Neutrophil (primary cell): ENCODE data around the gene ACCS.

Experiments
- H3K27ac ChIP-seq: fragments of 200-600 bp; sonication (generic); 2 replicates; pipeline ENCODE4 v1.5.1; 2016; ENCODE audit warnings: mild to moderate bottlenecking, moderate library complexity
- H3K27me3 ChIP-seq: fragments of 200-600 bp; sonication (generic); 2 replicates; pipeline ENCODE4 v1.6.0; 2016; ENCODE audit warnings: mild to moderate bottlenecking
- H3K36me3 ChIP-seq: fragments of 200-600 bp; sonication (generic); 2 replicates; pipeline ENCODE4 v1.5.1; 2017
- H3K4me1 ChIP-seq, 2 experiments: fragments of 200-600 bp in 1 of 2; sonication (generic) in 1 of 2; 1 replicate in 1 of 2; 2 replicates in 1 of 2; pipeline versions ENCODE4 v1.5.1 to v1.6.1; 2013 to 2016; ENCODE audit warnings: low read depth in 1 of 2, low read length in 1 of 2, mild to moderate bottlenecking in 1 of 2, moderate library complexity in 1 of 2; ENCODE audit not compliant: control insufficient read depth in 1 of 2, insufficient read depth in 1 of 2
- H3K4me3 ChIP-seq, 2 experiments: fragments of 200-600 bp in 1 of 2; sonication (generic) in 1 of 2; 1 replicate in 1 of 2; 2 replicates in 1 of 2; pipeline ENCODE4 v1.5.1; 2013 to 2016; ENCODE audit warnings: low read depth in 1 of 2, low read length in 1 of 2, mild to moderate bottlenecking in 1 of 2, moderate library complexity in 1 of 2
- H3K9me3 ChIP-seq: fragments of 200-600 bp; sonication (generic); 2 replicates; pipeline ENCODE4 v1.5.1; 2016
- TF ChIP-seq, protein P1 (sequence below): fragments of 200-600 bp; sonication (generic); IDR thresholded peaks from 2 replicates; pipeline ENCODE4 v1.5.1; 2016; ENCODE audit warnings: antibody characterized with exemption

The ACCS gene

DNA sequence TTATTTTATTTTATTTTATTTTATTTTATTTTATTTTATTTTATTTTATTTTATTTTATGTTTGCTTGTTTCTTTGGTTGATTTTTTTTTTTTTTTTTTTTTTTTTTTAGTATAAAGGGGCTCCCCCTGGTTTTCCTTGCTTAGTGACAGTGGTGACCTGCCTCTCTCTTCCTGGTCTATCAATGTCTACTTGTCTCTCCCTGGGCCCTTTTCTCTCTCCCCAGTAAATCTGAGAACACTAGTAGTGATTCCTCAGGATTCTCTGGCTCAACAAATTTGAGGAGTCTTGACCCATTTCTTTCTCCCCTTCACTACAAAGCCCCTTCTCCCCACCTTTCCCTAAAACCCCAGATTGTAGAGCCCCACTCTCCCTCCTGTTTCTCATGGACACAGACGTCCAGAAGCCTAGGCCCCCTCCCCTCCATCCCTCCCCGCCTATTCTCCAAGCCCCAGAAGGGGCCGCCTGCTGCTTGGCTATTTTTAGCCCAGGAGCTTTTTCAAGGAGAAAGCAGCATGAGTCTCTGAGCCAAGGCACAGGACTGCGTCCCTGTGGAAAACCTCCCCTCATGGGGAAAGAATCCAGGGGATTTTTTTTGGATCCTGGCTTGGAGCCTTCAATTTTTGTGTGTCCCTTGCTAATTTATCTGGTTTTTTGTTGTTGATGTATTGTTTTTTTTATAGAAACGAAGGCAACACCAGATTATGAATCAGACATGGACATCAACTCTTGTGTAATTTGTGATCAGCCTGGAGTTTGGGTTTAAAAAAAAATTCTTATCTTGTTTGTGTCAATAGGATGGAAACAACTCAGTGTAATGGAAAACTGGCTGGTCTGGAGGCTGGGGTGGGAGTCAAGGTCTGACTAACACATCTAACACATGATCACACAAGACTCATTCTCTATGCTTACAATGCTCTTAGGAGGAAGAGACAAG lies 35.8 kb upstream of the ACCS start:
- Histone ChIP-seq H3K27ac (no peak overlapping the region), H3K36me3 (no peaks in the 10 kb centered on the region), H3K27me3 (peaks cover 25% of the 10 kb centered on the region), H3K4me3 (no peak overlapping the region), H3K4me1 (no peaks in the 10 kb centered on the region), H3K9me3 (no peaks in the 10 kb centered on the region)
- TF ChIP-seq, protein P1, sequence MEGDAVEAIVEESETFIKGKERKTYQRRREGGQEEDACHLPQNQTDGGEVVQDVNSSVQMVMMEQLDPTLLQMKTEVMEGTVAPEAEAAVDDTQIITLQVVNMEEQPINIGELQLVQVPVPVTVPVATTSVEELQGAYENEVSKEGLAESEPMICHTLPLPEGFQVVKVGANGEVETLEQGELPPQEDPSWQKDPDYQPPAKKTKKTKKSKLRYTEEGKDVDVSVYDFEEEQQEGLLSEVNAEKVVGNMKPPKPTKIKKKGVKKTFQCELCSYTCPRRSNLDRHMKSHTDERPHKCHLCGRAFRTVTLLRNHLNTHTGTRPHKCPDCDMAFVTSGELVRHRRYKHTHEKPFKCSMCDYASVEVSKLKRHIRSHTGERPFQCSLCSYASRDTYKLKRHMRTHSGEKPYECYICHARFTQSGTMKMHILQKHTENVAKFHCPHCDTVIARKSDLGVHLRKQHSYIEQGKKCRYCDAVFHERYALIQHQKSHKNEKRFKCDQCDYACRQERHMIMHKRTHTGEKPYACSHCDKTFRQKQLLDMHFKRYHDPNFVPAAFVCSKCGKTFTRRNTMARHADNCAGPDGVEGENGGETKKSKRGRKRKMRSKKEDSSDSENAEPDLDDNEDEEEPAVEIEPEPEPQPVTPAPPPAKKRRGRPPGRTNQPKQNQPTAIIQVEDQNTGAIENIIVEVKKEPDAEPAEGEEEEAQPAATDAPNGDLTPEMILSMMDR = no peak

DNA sequence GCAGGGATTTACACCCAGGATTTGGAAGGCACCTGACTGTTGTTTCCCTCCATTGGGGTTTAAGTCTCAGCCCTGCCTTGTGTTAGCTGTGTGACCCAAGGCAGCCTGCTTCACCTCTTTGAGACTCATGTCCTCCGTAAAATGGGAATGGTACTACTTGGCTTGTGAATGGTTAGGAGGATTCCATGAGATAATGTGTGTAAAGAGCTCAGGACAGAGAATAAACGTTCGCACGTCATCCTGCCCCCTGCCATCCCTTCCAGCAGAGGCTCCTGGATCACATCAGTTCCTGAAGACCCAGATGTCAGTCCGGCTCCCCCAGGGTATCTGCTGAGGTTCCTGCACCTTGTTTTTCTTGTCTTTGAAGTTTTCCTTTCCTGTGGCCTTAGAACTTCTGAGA lies 35.1 kb upstream of the ACCS start:
- Histone ChIP-seq H3K4me1 (no peaks in the 10 kb centered on the region), H3K27me3 (peaks cover 18% of the 10 kb centered on the region), H3K27ac (no peak overlapping the region), H3K36me3 (no peaks in the 10 kb centered on the region), H3K9me3 (no peaks in the 10 kb centered on the region), H3K4me3 (no peak overlapping the region)
- TF ChIP-seq, protein P1 = no peak

DNA sequence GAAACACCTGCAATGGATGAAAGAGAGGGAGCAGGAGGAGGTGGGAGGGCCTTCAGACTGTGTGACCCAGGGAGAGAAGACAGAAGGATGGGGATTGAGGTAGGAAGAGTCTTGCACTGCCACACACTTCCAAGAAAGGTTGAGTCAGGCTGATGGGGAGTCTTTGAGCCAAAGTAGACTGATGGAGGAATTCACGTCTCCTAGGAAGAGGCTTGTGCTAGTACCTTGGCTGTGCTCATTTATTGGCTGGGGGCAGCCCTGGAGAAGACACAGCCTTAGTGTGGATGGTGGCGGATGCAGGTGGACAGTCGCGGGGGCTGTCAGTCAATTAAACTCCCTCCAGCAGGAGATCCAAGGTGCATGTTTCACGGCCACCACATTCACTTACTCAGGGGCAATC lies 34.5 kb upstream of the ACCS start:
- no peak overlapping the region for H3K27ac ChIP-seq
- H3K4me1 ChIP-seq = no peaks in the 10 kb centered on the region
- TF ChIP-seq, protein P1 = no peak
- H3K4me3 ChIP-seq = no peak overlapping the region
- peaks cover 18% of the 10 kb centered on the region for H3K27me3 ChIP-seq
- H3K9me3 ChIP-seq = no peaks in the 10 kb centered on the region
- H3K36me3 ChIP-seq = no peaks in the 10 kb centered on the region

DNA sequence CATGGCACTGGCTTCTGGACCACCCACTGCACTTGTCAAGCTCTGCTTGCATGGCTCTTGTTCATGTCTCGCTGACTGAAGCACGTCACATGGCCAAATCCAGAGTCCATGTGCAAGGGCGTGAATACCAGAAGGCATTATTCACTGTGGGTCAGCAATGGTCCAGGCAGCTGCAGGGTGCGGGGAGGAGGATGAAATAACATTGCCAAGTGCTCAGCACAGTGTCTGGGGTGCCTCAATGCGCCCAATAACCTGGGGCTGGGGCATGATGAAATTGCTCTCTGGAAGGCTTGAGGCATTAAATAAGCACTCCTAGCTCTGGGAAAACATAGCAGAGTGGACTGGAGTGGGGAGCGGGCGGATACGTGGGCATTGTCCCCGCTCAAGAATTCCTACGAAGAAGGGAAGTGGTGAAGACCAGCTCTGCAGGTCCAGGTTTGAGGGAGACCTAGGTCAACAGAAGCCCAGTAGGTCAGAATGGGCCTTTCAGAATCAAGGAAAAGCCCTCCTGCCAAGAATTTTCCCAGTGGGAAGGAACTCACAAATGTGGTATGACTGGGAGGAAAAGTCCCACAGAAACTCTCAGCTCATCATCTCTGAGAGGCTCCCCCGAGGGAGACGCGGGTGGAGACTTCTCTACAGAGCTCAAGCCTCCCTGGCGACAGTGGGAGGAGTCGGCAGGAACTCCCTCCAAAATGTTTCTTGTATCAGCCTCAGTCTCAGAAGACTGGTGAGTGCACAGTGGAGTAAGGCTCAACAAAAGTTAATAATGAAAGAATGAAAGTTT lies 33.6 kb upstream of the ACCS start:
- no peak overlapping the region for H3K4me3 ChIP-seq
- H3K36me3 ChIP-seq = no peaks in the 10 kb centered on the region
- H3K27ac ChIP-seq = no peak overlapping the region
- H3K27me3 ChIP-seq = peaks cover 23% of the 10 kb centered on the region
- no peaks in the 10 kb centered on the region for H3K4me1 ChIP-seq
- TF ChIP-seq, protein P1 = no peak
- no peaks in the 10 kb centered on the region for H3K9me3 ChIP-seq

DNA sequence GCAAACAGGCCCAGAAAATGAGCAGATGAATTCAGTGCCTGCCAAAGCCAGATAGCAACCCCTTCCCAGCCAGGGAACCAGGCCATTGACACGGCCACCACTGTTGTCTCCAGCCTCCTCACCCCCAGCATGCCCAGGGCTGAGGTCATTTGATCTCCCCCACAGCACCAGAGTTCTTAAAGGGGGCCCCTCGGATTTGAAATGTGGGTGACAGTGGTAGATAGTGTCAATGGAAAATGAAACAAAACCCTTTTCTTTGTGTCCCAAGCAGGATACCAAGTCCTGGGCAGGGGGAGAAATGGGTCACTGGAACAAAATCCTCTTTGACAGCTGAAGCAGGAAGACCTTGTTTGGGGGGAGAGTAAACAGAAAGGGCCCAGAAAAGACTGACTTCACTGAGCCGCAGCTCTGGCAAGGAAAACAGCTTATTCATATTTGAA lies 32.6 kb upstream of the ACCS start:
- no peak overlapping the region for H3K27ac ChIP-seq
- no peak overlapping the region for H3K4me3 ChIP-seq
- H3K4me1 ChIP-seq = no peaks in the 10 kb centered on the region
- no peaks in the 10 kb centered on the region for H3K36me3 ChIP-seq
- no peaks in the 10 kb centered on the region for H3K9me3 ChIP-seq
- peaks cover 17% of the 10 kb centered on the region for H3K27me3 ChIP-seq
- TF ChIP-seq, protein P1 = no peak
